KOPT-K1 (cell line): ENCODE measurements around the gene VPS37D.
"Not testable (repeated sequence)": the region's sequence is repeated elsewhere in the genome, so short reads cannot be mapped to it uniquely, and the experiment has no call there.

ENCODE experiments used
- H3K27ac ChIP-seq: fragments of 200-600 bp; sonication (generic); 2 replicates; pipeline ENCODE4 v1.5.1; 2016; ENCODE audit warnings: antibody characterized with exemption, mild to moderate bottlenecking, low read depth, low read length; ENCODE audit not compliant: poor library complexity, severe bottlenecking
- H3K36me3 ChIP-seq: fragments of 200-600 bp; sonication (generic); 2 replicates; pipeline ENCODE4 v1.5.1; 2017; ENCODE audit warnings: antibody characterized with exemption, mild to moderate bottlenecking, low read length, moderate library complexity; ENCODE audit not compliant: insufficient read depth
- H3K9me3 ChIP-seq: fragments of 200-600 bp; sonication (generic); 2 replicates; pipeline ENCODE4 v1.5.1; 2017; ENCODE audit warnings: antibody characterized with exemption, low read length, mild to moderate bottlenecking; ENCODE audit not compliant: insufficient read depth, poor library complexity, severe bottlenecking

VPS37D gene

DNA sequence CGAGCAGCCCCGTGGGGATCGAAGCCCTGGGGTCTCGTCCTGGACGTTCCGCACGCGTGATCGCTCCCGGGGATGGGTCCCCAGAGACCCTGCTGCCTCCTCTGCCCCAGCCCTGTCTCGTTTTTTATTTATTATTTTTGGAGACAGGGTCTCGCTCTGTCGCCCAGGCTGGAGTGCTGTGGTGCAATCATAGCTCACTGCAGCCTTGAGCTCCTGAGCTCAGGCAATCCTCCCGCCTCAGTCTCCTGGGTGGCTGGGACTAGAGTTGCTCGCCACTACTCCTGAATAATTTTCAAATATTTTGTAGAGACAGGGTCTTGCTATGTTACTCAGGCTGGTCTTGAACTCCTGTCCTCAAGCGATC, 52.2 kb downstream of the VPS37D start:
- Histone ChIP-seq H3K27ac (no peak overlapping the region), H3K36me3 (no peaks in the 10 kb centered on the region), H3K9me3 (no peaks in the 10 kb centered on the region)

DNA sequence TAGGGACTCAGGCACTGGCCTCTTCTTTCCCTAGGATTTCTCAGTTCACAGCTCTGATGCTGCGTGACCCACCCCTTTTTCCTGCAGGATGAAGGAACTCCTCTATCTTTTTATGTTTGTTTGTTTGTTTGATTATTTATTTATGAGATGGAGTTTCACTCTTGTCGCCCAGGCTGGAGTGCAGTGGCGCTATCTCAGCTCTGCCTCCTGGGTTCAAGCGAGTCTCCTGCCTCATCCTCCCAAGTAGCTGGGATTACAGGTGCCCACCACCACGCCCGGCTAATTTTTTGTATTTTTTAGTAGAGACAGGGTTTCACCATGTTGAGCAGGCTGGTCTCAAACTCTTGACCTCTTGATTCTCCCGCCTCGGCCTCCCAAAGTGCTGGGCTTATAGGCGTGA, 52.8 kb downstream of the VPS37D start:
- H3K9me3 ChIP-seq, H3K27ac ChIP-seq, H3K36me3 ChIP-seq: not testable (repeated sequence)

DNA sequence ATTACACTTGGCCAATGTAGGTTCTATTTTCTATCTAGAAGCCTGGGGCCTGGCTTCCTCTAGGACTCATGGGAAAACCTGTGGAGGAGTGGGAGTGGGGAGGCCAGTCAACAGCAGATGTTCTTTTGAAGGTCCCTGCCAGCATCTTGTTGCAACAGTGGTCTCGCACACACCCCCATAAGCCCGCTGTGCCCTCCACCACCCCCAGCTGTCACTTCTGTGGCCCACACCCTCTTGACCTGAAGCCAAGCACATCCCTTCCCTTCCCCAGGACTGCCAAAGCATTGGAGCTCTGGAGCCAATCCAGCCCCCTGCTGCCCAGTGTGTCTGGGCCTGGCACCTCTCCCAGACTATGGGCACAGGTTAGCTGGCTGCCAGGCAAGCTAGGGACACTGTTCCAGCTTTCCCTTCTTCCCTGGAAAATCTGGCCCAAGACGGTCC, 53.8 kb downstream of the VPS37D start:
- no peaks in the 10 kb centered on the region for H3K9me3 ChIP-seq
- no peak overlapping the region for H3K27ac ChIP-seq

More for the DNA sequence above, 53.8 kb downstream of the VPS37D start:
- H3K36me3 ChIP-seq = no peaks in the 10 kb centered on the region
